ENCODE measurements around the gene CCRL2.

DNA sequence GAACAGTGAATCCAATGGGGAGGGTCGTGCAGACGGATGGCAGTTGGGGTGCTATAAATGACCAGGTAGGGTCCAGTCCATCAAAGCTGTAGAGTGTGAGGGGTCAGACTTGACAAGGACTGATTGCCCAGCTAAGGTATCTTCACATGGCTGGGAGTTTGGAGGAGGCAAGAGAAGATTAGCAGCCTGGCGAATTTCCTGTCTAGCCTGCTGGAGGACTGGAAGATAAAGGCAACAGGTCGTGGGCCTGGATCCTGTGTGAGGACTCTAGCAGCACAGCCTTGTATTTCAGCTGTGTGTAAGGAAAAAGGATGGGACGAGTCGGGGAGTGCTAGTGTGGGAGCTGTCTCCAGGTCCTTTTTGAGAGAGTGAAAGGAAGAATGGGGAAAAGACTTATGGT, 17.8 kb upstream of the CCRL2 start:
- no peak for TF ChIP-seq SUZ12 (IDR thresholded peaks at IDR 0.05; ENCODE audit: extremely low read depth, insufficient read depth, insufficient read length)
- no peak for TF ChIP-seq ZNF274 (IDR thresholded peaks at IDR 0.05; ENCODE audit: low read depth, low read length)

Data from NT2/D1 (cell line).